ENCODE results near the gene FIGN. TPM values are rescaled to one million over a fixed set of nuclear protein-coding genes. Genes with fewer than 3 reads are reported as not detected.

FIGN gene
- total and polyA plus RNA-seq, 2 of the 8 experiments (the other 6 are each of a cell fraction or from before 2014, with no cell fraction given), result 5.0 to 22.8 TPM

- H3K56ac ChIP-seq (replicated peaks; ENCODE audit: insufficient read length, low read depth, low read length), result no peak overlapping the region
- H3K9ac ChIP-seq (replicated peaks in 1 of 4; ENCODE audit: extremely low read depth in 1 of 4, low read depth in 3 of 4, low read length in 3 of 4), result no peak overlapping the region
- no peaks in the 10 kb centered on the region for H3K9me3 ChIP-seq (ENCODE audit: insufficient read depth in 2 of 2, low read depth in 1 of 2, low read length in 1 of 2)
- no peak for FAIRE-seq
- H3K4ac ChIP-seq (replicated peaks; ENCODE audit: insufficient read length, low read depth, low read length), result no peak overlapping the region
- no peak overlapping the region for H2BK15ac ChIP-seq (ENCODE audit: low read length)
- peaks cover 2 to 28% (median 22%) of the 10 kb centered on the region in 4 experiments; a peak in 5 of 7 replicates for H3K4me1 ChIP-seq (replicated peaks in 1 of 4; ENCODE audit: control insufficient read depth in 3 of 4, insufficient read depth in 4 of 4, low read length in 3 of 4)
- peak overlapping the region; percentile 7; the same call in 1 of the 2 replicates for H2BK12ac ChIP-seq (ENCODE audit: low read depth, low read length)
- peak overlapping the region; percentile 20; the same call in 1 of the 2 replicates for H2AK5ac ChIP-seq (ENCODE audit: low read depth, low read length)
- no peaks in the 10 kb centered on the region for H3K23me2 ChIP-seq (ENCODE audit: low read depth, low read length)
- no peak overlapping the region for H3K27ac ChIP-seq (ENCODE audit: low read depth, low read length)
- H3K4me3 ChIP-seq (ENCODE audit: extremely low read depth in 1 of 4, insufficient read depth in 2 of 4, low read depth in 3 of 4, low read length in 4 of 4), result peak overlapping the region in 1 of 4 experiments; percentile 7; a peak in 1 of 8 replicates
- H3K27me3 ChIP-seq (replicated peaks in 1 of 4; ENCODE audit: control insufficient read depth in 3 of 4, extremely low read depth in 1 of 4, insufficient read depth in 3 of 4, low read length in 3 of 4), result no peaks in the 10 kb centered on the region
- H3K23ac ChIP-seq (ENCODE audit: insufficient read length), result no peak overlapping the region
- peak overlapping the region; percentile 17; the same call in 1 of the 2 replicates for H3K18ac ChIP-seq (ENCODE audit: extremely low read depth, low read length)
- CTCF ChIA-PET (ENCODE audit: partially characterized antibody), result interaction anchor here (1.4 kb wide), 1 partner anchor 38 kb away, joined by 3 read pairs; the partner anchor contains the start of gene FIGN
- no peak overlapping the region for H2BK120ac ChIP-seq (replicated peaks; ENCODE audit: low read depth, low read length)
- no peaks in the 10 kb centered on the region for H4K20me1 ChIP-seq (replicated peaks in 1 of 2; ENCODE audit: control insufficient read depth in 1 of 2, insufficient read depth in 2 of 2, low read length in 2 of 2)
- no peak overlapping the region for H4K8ac ChIP-seq (ENCODE audit: extremely low read depth, insufficient read depth, low read length)
- POLR2A ChIA-PET (ENCODE audit: partially characterized antibody), result interaction anchor here (2.1 kb wide), 1 partner anchor 38 kb away, joined by 9 read pairs; the partner anchor contains the start of gene FIGN
- no peak overlapping the region for H2AFZ ChIP-seq (ENCODE audit: low read length)
- no peak overlapping the region for H3K4me2 ChIP-seq (ENCODE audit: insufficient read depth in 1 of 2, low read depth in 2 of 2, low read length in 2 of 2)
- no peak overlapping the region for H2BK20ac ChIP-seq (ENCODE audit: low read length)
- H4K91ac ChIP-seq (replicated peaks; ENCODE audit: insufficient read length, low read length), result no peak overlapping the region
- H4K5ac ChIP-seq (ENCODE audit: insufficient read length, low read depth, low read length), result no peak overlapping the region
- peaks cover 0 to 38% of the 10 kb centered on the region in 2 experiments; a peak in 3 of 4 replicates for H3K79me2 ChIP-seq (ENCODE audit: control insufficient read depth in 1 of 2, insufficient read depth in 2 of 2, low read length in 2 of 2)
- WGBS, 2 experiments (ENCODE audit: extremely low coverage in 1 of 2, insufficient coverage in 1 of 2, insufficient read length in 1 of 2, insufficient replicate concordance in 2 of 2, low coverage in 1 of 2, low lambda C conversion rate in 2 of 2, missing lambda C conversion rate in 1 of 2), result 51% methylated on average over 3 of the region's 3 CpGs; no CpG with 5 or more reads in 1 of the 2 experiments
- H3K79me1 ChIP-seq (ENCODE audit: low read depth, low read length), result no peaks in the 10 kb centered on the region; the same call in 1 of the 2 replicates
- H3K36me3 ChIP-seq (ENCODE audit: control insufficient read depth in 2 of 4, insufficient read depth in 4 of 4, low read length in 3 of 4), result no peaks in the 10 kb centered on the region
- no peak overlapping the region for H2BK5ac ChIP-seq (ENCODE audit: low read depth, low read length)
- no peak for DNase-seq (ENCODE audit: low read depth in 1 of 2, low spot score in 2 of 2)
- H3K14ac ChIP-seq (ENCODE audit: insufficient read length), result no peak overlapping the region
- no peak for TF ChIP-seq ASH2L (IDR thresholded peaks at IDR 0.05; ENCODE audit: low read length)
- TF ChIP-seq CHD2 (IDR thresholded peaks at IDR 0.05; ENCODE audit: low read length), result no peak
These were observed 38.4 kb downstream of the FIGN start for GRCh38 chr2:163697429-163697828.

Measured in H1 (cell line).